Measurements from ENCODE around the gene CYP4F8.

- no peak for TF ChIP-seq CTCF (IDR thresholded peaks at IDR 0.05; ENCODE audit: low read depth, low read length)
- no peak for TF ChIP-seq EZH2phosphoT487 (IDR thresholded peaks at IDR 0.05; ENCODE audit: low read depth)
Measured at GRCh38 chr19:15640294-15640903, 25.4 kb downstream of the CYP4F8 start, which contains the start of gene CYP4F3.

Data from OCI-LY3 (cell line).